ENCODE data around the gene TTLL5. TPM values are rescaled to one million over a fixed set of nuclear protein-coding genes. Genes with fewer than 3 reads are reported as not detected.

The TTLL5 gene
- polyA plus RNA-seq, 1 of the 3 experiments (the other 2 are of a cell fraction), result 9.6 TPM

DNA sequence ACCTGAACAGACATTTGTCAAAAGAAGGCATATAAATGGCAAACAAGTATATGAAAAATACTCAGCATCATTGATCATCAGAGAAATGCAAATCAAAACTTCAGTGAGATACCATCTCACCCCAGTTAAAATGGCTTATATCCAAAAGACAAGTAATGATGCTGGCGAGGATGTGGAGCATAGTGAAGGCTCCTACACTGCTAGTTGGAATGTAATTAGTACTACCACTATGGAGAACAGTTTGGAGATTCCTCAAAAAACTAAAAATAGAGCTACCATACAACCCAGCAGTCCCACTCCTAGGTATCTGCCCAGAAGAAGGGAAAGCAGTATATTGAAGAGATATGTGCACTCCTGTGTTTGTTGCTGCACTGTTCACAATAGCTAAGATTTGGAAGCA is 174.7 kb downstream of the TTLL5 start:
- Histone ChIP-seq H3K27me3 (ENCODE audit: insufficient read depth) (no peaks in the 10 kb centered on the region), H3K27ac (ENCODE audit: low read depth in 2 of 2, low read length in 1 of 2) (peak overlapping the region in 1 of 2 experiments; percentile 46; a peak in 2 of 4 replicates), H3K36me3 (replicated peaks in 1 of 2; ENCODE audit: control insufficient read depth in 1 of 2, insufficient read depth in 2 of 2, low read length in 1 of 2) (peaks cover 0 to 2% of the 10 kb centered on the region in 2 experiments), H3F3A (replicated peaks; ENCODE audit: insufficient read depth) (no peaks in the 10 kb centered on the region), H3K79me2 (ENCODE audit: insufficient read depth) (no peaks in the 10 kb centered on the region), H3K9ac (no peak overlapping the region), H3K9me2 (no peaks in the 10 kb centered on the region), H3K4me2 (0 out of 2 replicates have a peak overlapping the region, but pooled peaks have one; percentile 10), H3K4me3 (ENCODE audit: low read depth in 2 of 2, low read length in 1 of 2) (no peak overlapping the region), H3K9me3 (no peaks in the 10 kb centered on the region), H3K4me1 (ENCODE audit: control insufficient read depth in 1 of 2, insufficient read depth in 2 of 2, low read depth in 1 of 2, low read length in 1 of 2) (peaks cover 7% of the 10 kb centered on the region in 2 experiments; a peak in 3 of 4 replicates), H4K20me1 (ENCODE audit: insufficient read depth) (no peaks in the 10 kb centered on the region), H2AFZ (ENCODE audit: low read depth) (no peak overlapping the region)
- ChIA-PET CTCF (interaction anchor here (0.5 to 1.1 kb wide), 2 partner anchors 19 to 49 kb away, joined by 3 to 4 read pairs; no protein-coding TSS in a partner anchor), POLR2A (no interaction called here)
- TF ChIP-seq MEF2A (IDR thresholded peaks at IDR 0.05; ENCODE audit: borderline replicate concordance, low read depth) (0 out of 2 replicates have a peak, but pooled peaks have one; percentile 41), FOSL2 (IDR thresholded peaks at IDR 0.05; ENCODE audit: borderline replicate concordance, low read depth) (no peak)
- DNase-seq, result no peak
- WGBS (ENCODE audit: low lambda C conversion rate), result 76% methylated on average over 1 of the region's 1 CpG

DNA sequence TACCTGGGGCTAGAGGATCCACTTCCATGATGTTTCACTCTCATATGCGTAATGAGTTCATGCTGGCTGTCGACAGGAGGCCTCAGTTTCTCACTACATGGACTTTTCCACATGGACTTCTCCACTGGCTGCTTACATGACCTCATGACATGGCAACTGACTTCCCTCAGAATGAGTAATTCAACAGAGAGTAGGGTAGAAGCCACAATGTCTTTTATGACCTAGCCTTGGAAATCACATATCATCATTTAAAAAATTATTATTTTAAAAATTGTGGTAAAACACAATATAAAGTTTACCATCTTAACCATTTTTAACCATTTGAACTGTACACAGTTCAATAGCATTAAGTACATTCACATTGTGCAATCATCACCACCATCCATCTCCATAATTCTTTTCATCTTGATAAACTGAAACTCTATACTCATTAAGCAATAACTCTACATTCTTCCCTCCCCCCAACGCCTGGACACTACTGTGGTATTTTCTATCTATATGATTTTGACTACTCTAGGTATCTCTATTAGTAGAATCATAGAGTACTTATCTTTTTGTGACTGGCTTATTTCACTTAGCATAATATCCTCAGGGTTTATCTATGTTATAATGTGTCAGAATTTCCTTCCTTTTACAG is 176.2 kb downstream of the TTLL5 start:
- ChIA-PET POLR2A (no interaction called here), CTCF (no interaction called here)
- H3K27me3 ChIP-seq (ENCODE audit: insufficient read depth), result no peaks in the 10 kb centered on the region
- H3K4me1 ChIP-seq (ENCODE audit: control insufficient read depth in 1 of 2, insufficient read depth in 2 of 2, low read depth in 1 of 2, low read length in 1 of 2), result peaks cover 7% of the 10 kb centered on the region in 2 experiments; a peak in 3 of 4 replicates
- H3K4me2 ChIP-seq, result no peak overlapping the region
- H3K79me2 ChIP-seq (ENCODE audit: insufficient read depth), result no peaks in the 10 kb centered on the region
- no peaks in the 10 kb centered on the region for H3F3A ChIP-seq (replicated peaks; ENCODE audit: insufficient read depth)
- H3K4me3 ChIP-seq (ENCODE audit: low read depth in 2 of 2, low read length in 1 of 2), result no peak overlapping the region
- TF ChIP-seq, protein P1, sequence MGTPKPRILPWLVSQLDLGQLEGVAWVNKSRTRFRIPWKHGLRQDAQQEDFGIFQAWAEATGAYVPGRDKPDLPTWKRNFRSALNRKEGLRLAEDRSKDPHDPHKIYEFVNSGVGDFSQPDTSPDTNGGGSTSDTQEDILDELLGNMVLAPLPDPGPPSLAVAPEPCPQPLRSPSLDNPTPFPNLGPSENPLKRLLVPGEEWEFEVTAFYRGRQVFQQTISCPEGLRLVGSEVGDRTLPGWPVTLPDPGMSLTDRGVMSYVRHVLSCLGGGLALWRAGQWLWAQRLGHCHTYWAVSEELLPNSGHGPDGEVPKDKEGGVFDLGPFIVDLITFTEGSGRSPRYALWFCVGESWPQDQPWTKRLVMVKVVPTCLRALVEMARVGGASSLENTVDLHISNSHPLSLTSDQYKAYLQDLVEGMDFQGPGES (IDR thresholded peaks at IDR 0.05; ENCODE audit: low read depth, low read length), result no peak
- TF ChIP-seq SIN3A (IDR thresholded peaks at IDR 0.05; ENCODE audit: borderline replicate concordance, low read depth, low read length), result no peak
- TF ChIP-seq USF2 (IDR thresholded peaks at IDR 0.05; ENCODE audit: borderline replicate concordance, low read depth, low read length), result no peak
- TF ChIP-seq CHD2 (IDR thresholded peaks at IDR 0.05; ENCODE audit: low read length, partially characterized antibody), result no peak
- no peak for DNase-seq
- H3K36me3 ChIP-seq (replicated peaks in 1 of 2; ENCODE audit: control insufficient read depth in 1 of 2, insufficient read depth in 2 of 2, low read length in 1 of 2), result no peaks in the 10 kb centered on the region
- no peaks in the 10 kb centered on the region for H3K9me2 ChIP-seq
- H3K9me3 ChIP-seq, result no peaks in the 10 kb centered on the region
- no peaks in the 10 kb centered on the region for H4K20me1 ChIP-seq (ENCODE audit: insufficient read depth)
- no peak overlapping the region for H2AFZ ChIP-seq (ENCODE audit: low read depth)
- 90% methylated on average over 3 of the region's 3 CpGs for WGBS (ENCODE audit: low lambda C conversion rate)
- no peak overlapping the region for H3K27ac ChIP-seq (ENCODE audit: low read depth in 2 of 2, low read length in 1 of 2)
- H3K9ac ChIP-seq, result no peak overlapping the region

DNA sequence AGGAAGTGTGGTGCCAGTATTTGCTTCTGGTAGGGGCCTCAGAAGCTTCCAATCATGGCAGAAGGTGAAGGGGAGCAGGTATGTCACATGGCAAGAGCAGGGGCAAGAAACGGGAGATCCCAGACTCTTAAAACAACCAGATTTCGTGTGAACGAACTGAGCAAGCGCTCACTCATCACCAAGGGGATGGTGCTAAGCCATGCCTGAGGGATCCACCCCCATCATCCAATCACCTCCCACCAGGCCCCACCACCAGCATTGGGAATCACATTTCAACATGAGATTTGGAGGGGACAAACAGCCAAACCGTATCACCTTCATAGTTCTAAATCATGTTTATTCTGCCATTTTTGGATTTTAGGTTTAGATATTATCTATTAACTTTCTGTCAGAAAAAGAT is 179.9 kb downstream of the TTLL5 start:
- Histone ChIP-seq H3K4me3 (ENCODE audit: low read depth in 2 of 2, low read length in 1 of 2) (no peak overlapping the region), H3K27me3 (ENCODE audit: insufficient read depth) (no peaks in the 10 kb centered on the region), H3K9me3 (no peaks in the 10 kb centered on the region), H3K27ac (ENCODE audit: low read depth in 2 of 2, low read length in 1 of 2) (no peak overlapping the region), H3K4me1 (ENCODE audit: control insufficient read depth in 1 of 2, insufficient read depth in 2 of 2, low read depth in 1 of 2, low read length in 1 of 2) (peaks cover 10 to 15% of the 10 kb centered on the region in 2 experiments; a peak in 3 of 4 replicates), H2AFZ (ENCODE audit: low read depth) (no peak overlapping the region), H3K36me3 (replicated peaks in 1 of 2; ENCODE audit: control insufficient read depth in 1 of 2, insufficient read depth in 2 of 2, low read length in 1 of 2) (no peaks in the 10 kb centered on the region), H3K9me2 (no peaks in the 10 kb centered on the region), H3K79me2 (ENCODE audit: insufficient read depth) (no peaks in the 10 kb centered on the region), H3F3A (replicated peaks; ENCODE audit: insufficient read depth) (no peaks in the 10 kb centered on the region), H4K20me1 (ENCODE audit: insufficient read depth) (no peaks in the 10 kb centered on the region), H3K4me2 (no peak overlapping the region), H3K9ac (no peak overlapping the region)
- ChIA-PET POLR2A (no interaction called here), CTCF (no interaction called here)
- TF ChIP-seq SMC3 (IDR thresholded peaks at IDR 0.05; ENCODE audit: low read depth, low read length) (no peak), MEF2A (IDR thresholded peaks at IDR 0.05; ENCODE audit: borderline replicate concordance, low read depth) (no peak), USF1 (IDR thresholded peaks at IDR 0.05; ENCODE audit: borderline replicate concordance, low read depth) (no peak), POLR2AphosphoS5 (IDR thresholded peaks at IDR 0.05; ENCODE audit: low read depth, low read length) (no peak), EZH2phosphoT487 (IDR thresholded peaks at IDR 0.05; ENCODE audit: borderline replicate concordance, low read depth) (no peak), MXI1 (IDR thresholded peaks at IDR 0.05; ENCODE audit: low read depth, low read length) (no peak), CHD2 (IDR thresholded peaks at IDR 0.05; ENCODE audit: low read length, partially characterized antibody) (no peak), GATA2 (CRISPR knock-in tag; IDR thresholded peaks at IDR 0.05) (no peak)
- 95% methylated on average over 5 of the region's 5 CpGs for WGBS (ENCODE audit: low lambda C conversion rate)
- no peak for DNase-seq

Data from SK-N-SH (cell line).